Fibroblast of lung (primary cell): ENCODE results near the gene CEMIP.

Source experiments
- CTCF ChIP-seq, 2 donors: IDR thresholded peaks in 1 of 2; conservative IDR thresholded peaks in 1 of 2; 1 replicate in 1 of 2; 2 replicates in 1 of 2; pipeline ENCODE4 v1.5.1; 2011 to 2012; ENCODE audit warnings: low read length in 2 of 2, control low read depth in 1 of 2, inconsistent platforms in 1 of 2, low read depth in 1 of 2, mild to moderate bottlenecking in 1 of 2
- EZH2 ChIP-seq: IDR thresholded peaks from 2 replicates; pipeline ENCODE4 v1.5.1; 2012; ENCODE audit warnings: low read length, control low read depth, mild to moderate bottlenecking; ENCODE audit errors: missing control alignments

DNA sequence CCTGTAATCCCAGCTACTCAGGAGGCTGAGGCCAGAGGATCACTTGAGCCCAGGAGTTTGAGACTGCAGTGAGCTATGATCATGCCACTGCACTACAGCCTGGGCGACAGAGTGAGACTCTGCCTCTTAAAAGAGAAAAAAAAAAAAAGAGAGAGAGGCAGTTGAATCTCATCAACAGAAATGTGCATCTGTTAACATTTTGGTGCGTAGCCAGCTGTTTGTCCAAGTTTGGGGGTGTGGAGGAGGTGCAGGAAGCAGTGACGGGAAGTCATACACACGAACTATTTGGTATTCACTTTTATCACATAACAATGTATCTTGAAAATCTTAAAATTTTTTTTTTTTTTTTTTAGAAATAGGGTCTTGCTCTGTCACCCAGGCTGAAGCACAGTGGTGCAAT lies 18.2 kb upstream of the CEMIP start:
- TF ChIP-seq EZH2 (no peak), CTCF (conservative IDR thresholded peaks at IDR 0.05 in 1 of 2, IDR thresholded peaks at IDR 0.05 in 1 of 2; ENCODE audit: low read depth in 1 of 2, low read length in 2 of 2) (no peak)
